Right lung (tissue), 5 donors: Measurements from ENCODE around the gene FAM135A. TPM values are rescaled to one million over a fixed set of nuclear protein-coding genes. Genes with fewer than 3 reads are reported as not detected.
"Not testable (repeated sequence)": the region's sequence is repeated elsewhere in the genome, so short reads cannot be mapped to it uniquely, and the experiment has no call there.

Source experiments
- DNase-seq, 2 donors: peaks; one replicate each; pipeline ENCODE4 v3.0.0-alpha.2; 2013
- polyA plus RNA-seq, 5 donors: library from polyadenylated mRNA; unstranded; fragments of 120-200 nt; gene quantifications; one replicate each; pipeline versions ENCODE4 v1.2.1 to v1.2.3, GENCODE V29; 2013; ENCODE audit warnings: inconsistent platforms in 1 of 5, low replicate concordance in 1 of 5; ENCODE audit not compliant: insufficient read length in 5 of 5, insufficient read depth in 1 of 5

Gene FAM135A
- polyA plus RNA-seq, 5 donors: 20.2 to 35.1 (median 24.8) TPM

GRCh38 chr6:70395301-70395672 lies 18.0 kb upstream of the FAM135A start:
- DNase-seq: no peak

- DNase-seq: no peak
These were observed 17.1 kb upstream of the FAM135A start for GRCh38 chr6:70396163-70396562.

- DNase-seq: no peak
These were observed 16.2 kb upstream of the FAM135A start for GRCh38 chr6:70396796-70397729.

- DNase-seq: peak in 1 of 2 donors; percentile 16
These were observed 14.3 kb upstream of the FAM135A start for GRCh38 chr6:70398783-70399728.

GRCh38 chr6:70404658-70405057 lies 8.7 kb upstream of the FAM135A start:
- DNase-seq: no peak

GRCh38 chr6:70409216-70409615 lies 4.1 kb upstream of the FAM135A start:
- no peak for DNase-seq

GRCh38 chr6:70411542-70412251 lies 1.6 kb upstream of the FAM135A start:
- DNase-seq: no peak

GRCh38 chr6:70412252-70413113 lies 825 bp upstream of the FAM135A start:
- DNase-seq: peak in 1 of 2 donors; percentile 16

GRCh38 chr6:70413992-70414494 lies 735 bp downstream of the FAM135A start:
- peak; percentile 24 for DNase-seq

- no peak for DNase-seq
These were observed 1.5 kb downstream of the FAM135A start for GRCh38 chr6:70414813-70415212.

- DNase-seq: no peak
These were observed 1.9 kb downstream of the FAM135A start for GRCh38 chr6:70415247-70415646.

GRCh38 chr6:70415660-70416059 lies 2.4 kb downstream of the FAM135A start:
- DNase-seq: no peak

- no peak for DNase-seq
These were observed 8.2 kb downstream of the FAM135A start for GRCh38 chr6:70421509-70421908.

GRCh38 chr6:70423189-70424134 lies 10.2 kb downstream of the FAM135A start:
- no peak for DNase-seq

- DNase-seq: no peak
These were observed 11.0 kb downstream of the FAM135A start for GRCh38 chr6:70424291-70424690.

- no peak for DNase-seq
These were observed 23.0 kb downstream of the FAM135A start for GRCh38 chr6:70436320-70436719.

- no peak for DNase-seq
These were observed 31.7 kb downstream of the FAM135A start for GRCh38 chr6:70445001-70445400.

GRCh38 chr6:70447343-70448070 lies 34.2 kb downstream of the FAM135A start:
- not testable (repeated sequence) for DNase-seq

GRCh38 chr6:70453899-70454298 lies 40.6 kb downstream of the FAM135A start:
- DNase-seq: not testable (repeated sequence)
